ENCODE data around the gene CENPU.

CENPU gene

DNA sequence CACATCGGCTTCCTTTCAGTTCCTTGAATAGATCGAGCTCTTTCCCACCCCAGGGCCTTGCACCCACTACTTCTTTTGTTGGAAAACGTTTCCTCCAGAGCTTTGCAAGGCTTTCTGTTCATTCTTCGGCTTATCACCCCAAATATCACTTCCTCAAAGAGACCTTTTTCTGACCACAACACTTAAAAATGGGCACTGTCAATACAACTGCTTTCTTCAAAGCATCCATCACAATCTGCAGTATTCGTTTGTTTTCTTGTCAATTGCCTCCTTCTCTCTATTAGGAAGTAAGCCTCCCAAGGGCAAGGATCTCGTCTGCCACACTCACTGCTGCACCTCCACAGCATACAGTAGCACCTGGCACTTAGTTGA is 17.7 kb upstream of the CENPU start:
- Histone ChIP-seq H3K4me1 (ENCODE audit: insufficient read depth, poor library complexity, severe bottlenecking) (peaks cover 24% of the 10 kb centered on the region), H3K4me3 (ENCODE audit: severe bottlenecking) (no peak overlapping the region), H3K27me3 (ENCODE audit: insufficient read depth, poor library complexity, severe bottlenecking) (no peaks in the 10 kb centered on the region), H3K27ac (ENCODE audit: poor library complexity, severe bottlenecking) (no peak overlapping the region), H3K36me3 (ENCODE audit: low read depth) (no peaks in the 10 kb centered on the region), H3K9me3 (ENCODE audit: severe bottlenecking) (no peaks in the 10 kb centered on the region)
- ATAC-seq (ENCODE audit: low read depth) (no peak), DNase-seq (ENCODE audit: low spot score) (no peak)
- TF ChIP-seq, protein P1, sequence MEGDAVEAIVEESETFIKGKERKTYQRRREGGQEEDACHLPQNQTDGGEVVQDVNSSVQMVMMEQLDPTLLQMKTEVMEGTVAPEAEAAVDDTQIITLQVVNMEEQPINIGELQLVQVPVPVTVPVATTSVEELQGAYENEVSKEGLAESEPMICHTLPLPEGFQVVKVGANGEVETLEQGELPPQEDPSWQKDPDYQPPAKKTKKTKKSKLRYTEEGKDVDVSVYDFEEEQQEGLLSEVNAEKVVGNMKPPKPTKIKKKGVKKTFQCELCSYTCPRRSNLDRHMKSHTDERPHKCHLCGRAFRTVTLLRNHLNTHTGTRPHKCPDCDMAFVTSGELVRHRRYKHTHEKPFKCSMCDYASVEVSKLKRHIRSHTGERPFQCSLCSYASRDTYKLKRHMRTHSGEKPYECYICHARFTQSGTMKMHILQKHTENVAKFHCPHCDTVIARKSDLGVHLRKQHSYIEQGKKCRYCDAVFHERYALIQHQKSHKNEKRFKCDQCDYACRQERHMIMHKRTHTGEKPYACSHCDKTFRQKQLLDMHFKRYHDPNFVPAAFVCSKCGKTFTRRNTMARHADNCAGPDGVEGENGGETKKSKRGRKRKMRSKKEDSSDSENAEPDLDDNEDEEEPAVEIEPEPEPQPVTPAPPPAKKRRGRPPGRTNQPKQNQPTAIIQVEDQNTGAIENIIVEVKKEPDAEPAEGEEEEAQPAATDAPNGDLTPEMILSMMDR (IDR thresholded peaks at IDR 0.05; ENCODE audit: poor library complexity, severe bottlenecking), result no peak

DNA sequence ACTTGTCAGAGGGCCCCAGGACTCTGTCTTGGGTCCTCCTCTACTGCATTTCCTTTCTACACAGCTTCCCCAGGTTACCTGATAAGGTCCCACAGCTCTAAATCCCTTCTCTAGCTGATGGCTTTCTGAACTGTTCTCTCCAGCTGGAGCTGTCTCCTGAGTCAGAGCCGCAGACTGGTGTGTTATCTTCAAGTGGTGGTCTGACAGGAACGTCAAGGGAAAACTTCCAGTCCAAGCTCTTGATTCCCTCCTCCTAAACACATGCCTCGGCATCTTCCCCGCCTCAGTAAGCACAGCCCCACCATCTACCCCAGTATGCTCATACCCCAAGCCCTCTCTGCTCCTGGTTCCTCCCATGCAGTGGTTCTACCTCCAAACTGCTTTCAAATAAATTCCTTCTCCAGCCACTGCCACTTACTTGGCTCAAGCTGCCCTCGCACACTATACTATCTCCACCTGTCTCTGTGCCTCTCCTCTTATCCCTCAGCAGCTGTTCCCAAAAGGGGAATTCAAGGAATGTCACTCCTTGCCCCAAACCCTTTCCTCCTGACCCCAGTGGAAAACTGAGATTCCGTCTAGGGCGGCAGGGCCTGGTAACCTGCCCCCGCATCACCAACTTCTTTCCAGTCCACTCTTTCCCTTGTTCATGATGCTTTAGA is 17.2 kb upstream of the CENPU start:
- Histone ChIP-seq H3K27me3 (ENCODE audit: insufficient read depth, poor library complexity, severe bottlenecking) (no peaks in the 10 kb centered on the region), H3K4me1 (ENCODE audit: insufficient read depth, poor library complexity, severe bottlenecking) (peaks cover 29% of the 10 kb centered on the region), H3K36me3 (ENCODE audit: low read depth) (no peaks in the 10 kb centered on the region), H3K9me3 (ENCODE audit: severe bottlenecking) (no peaks in the 10 kb centered on the region), H3K27ac (ENCODE audit: poor library complexity, severe bottlenecking) (no peak overlapping the region), H3K4me3 (ENCODE audit: severe bottlenecking) (no peak overlapping the region)
- ATAC-seq (ENCODE audit: low read depth) (no peak), DNase-seq (ENCODE audit: low spot score) (no peak)
- TF ChIP-seq, protein P1 (IDR thresholded peaks at IDR 0.05; ENCODE audit: poor library complexity, severe bottlenecking), result no peak

DNA sequence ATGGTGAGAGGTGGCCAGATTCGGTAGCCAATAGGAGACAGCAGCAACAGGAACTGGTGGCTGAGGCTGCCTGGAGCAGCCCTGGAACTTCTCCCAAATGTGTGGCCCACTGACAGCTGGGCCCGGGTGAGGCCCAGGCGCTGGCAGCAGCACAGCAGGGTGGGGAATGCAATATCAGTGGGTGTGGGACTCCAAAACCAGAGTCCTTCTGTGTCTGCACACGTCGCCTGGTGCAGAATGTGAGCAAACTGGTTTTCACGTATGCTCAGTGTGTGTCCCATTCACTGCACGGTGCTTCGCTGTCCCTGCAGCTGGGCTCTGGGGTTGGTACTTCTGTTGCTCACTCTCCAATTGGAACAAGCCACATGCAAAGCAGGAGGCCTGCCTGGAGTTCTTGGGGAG is 14.4 kb upstream of the CENPU start:
- Histone ChIP-seq H3K27me3 (ENCODE audit: insufficient read depth, poor library complexity, severe bottlenecking) (no peaks in the 10 kb centered on the region), H3K4me3 (ENCODE audit: severe bottlenecking) (no peak overlapping the region), H3K4me1 (ENCODE audit: insufficient read depth, poor library complexity, severe bottlenecking) (peaks cover 20% of the 10 kb centered on the region), H3K27ac (ENCODE audit: poor library complexity, severe bottlenecking) (no peak overlapping the region), H3K9me3 (ENCODE audit: severe bottlenecking) (no peaks in the 10 kb centered on the region), H3K36me3 (ENCODE audit: low read depth) (no peaks in the 10 kb centered on the region)
- DNase-seq (ENCODE audit: low spot score) (no peak), ATAC-seq (ENCODE audit: low read depth) (no peak)
- TF ChIP-seq, protein P1 (IDR thresholded peaks at IDR 0.05; ENCODE audit: poor library complexity, severe bottlenecking), result no peak

DNA sequence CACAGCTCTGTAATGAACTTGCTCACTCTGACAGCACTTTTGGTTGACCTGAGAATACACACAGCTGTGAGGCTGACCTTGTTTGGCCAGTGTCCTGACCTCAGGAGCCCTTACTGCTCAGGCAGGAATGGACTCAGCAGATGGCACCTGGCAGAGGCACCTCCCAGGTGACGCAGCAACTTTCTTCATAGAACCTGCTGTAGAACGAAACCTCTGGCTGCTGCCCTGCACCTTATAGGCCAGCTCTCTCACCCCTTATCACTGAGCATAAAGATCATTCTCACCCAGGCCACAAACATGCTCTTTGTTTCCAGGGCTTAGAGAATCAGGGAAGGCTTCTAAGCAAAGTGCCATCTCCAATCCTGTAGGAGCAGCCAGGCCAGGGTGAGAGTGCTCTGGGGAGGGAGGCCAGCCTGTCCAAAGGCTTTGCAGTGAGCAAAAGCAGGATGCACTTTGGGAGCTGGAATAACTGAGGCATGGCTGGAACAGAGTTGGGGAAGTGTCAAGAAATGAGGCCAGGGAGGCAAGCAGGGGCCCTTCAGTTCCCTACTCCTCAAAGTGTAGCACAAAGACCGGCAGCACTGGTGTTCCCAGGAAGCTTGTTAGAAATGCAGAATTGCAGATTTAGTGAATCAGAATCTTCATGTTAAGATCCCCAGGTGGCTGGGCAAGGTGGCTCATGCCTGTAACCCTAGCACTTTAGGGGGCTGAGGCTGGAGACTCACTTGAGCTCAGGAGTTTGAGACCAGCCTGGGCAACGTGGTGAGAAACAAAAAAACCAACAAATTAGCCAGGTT is 13.3 kb upstream of the CENPU start:
- H3K4me3 ChIP-seq (ENCODE audit: severe bottlenecking), result no peak overlapping the region
- H3K4me1 ChIP-seq (ENCODE audit: insufficient read depth, poor library complexity, severe bottlenecking), result peaks cover 20% of the 10 kb centered on the region
- ATAC-seq (ENCODE audit: low read depth) (no peak), DNase-seq (ENCODE audit: low spot score) (no peak)
- H3K27ac ChIP-seq (ENCODE audit: poor library complexity, severe bottlenecking), result peak overlapping the region; percentile 46
- H3K36me3 ChIP-seq (ENCODE audit: low read depth), result no peaks in the 10 kb centered on the region
- no peaks in the 10 kb centered on the region for H3K27me3 ChIP-seq (ENCODE audit: insufficient read depth, poor library complexity, severe bottlenecking)
- H3K9me3 ChIP-seq (ENCODE audit: severe bottlenecking), result no peaks in the 10 kb centered on the region
- TF ChIP-seq, protein P1 (IDR thresholded peaks at IDR 0.05; ENCODE audit: poor library complexity, severe bottlenecking), result no peak

All from RWPE2 (cell line).